Gastroesophageal sphincter (tissue), 4 donors: ENCODE data around the gene PTGIR. TPM values are rescaled to one million over a fixed set of nuclear protein-coding genes. Genes with fewer than 3 reads are reported as not detected.

Source experiments
- ATAC-seq: fragments of 150-250 bp; one replicate; pipeline ENCODE4 v1.9.1; 2016; ENCODE audit warnings: mild to moderate bottlenecking, moderate library complexity
- H3K27ac ChIP-seq, 4 donors: fragments of 200-600 bp; sonication (generic) in 3 of 4; 1 replicate in 3 of 4; 2 replicates in 1 of 4; pipeline ENCODE4 v1.5.1; 2016 to 2019
- H3K27me3 ChIP-seq: fragments of 200-600 bp; sonication (generic); one replicate; pipeline ENCODE4 v1.5.1; 2019
- H3K36me3 ChIP-seq, 2 donors: fragments of 200-600 bp; sonication (generic); one replicate each; pipeline ENCODE4 v1.5.1; 2019; ENCODE audit warnings: control low read depth in 1 of 2
- H3K4me1 ChIP-seq, 3 donors: fragments of 200-600 bp; sonication (generic); 1 replicate in 2 of 3; 2 replicates in 1 of 3; pipeline ENCODE4 v1.5.1; 2016 to 2019; ENCODE audit warnings: control low read depth in 2 of 3
- H3K4me3 ChIP-seq, 2 donors: fragments of 200-600 bp; sonication (generic); one replicate each; pipeline ENCODE4 v1.5.1; 2019; ENCODE audit warnings: mild to moderate bottlenecking in 1 of 2, moderate library complexity in 1 of 2
- H3K9me3 ChIP-seq, 3 donors: fragments of 200-600 bp; sonication (generic); one replicate each; pipeline ENCODE4 v1.5.1; 2017 to 2019; ENCODE audit warnings: control low read depth in 2 of 3
- CTCF ChIP-seq, 4 experiments: fragments of 200-600 bp in 2 of 4; fragments of 450-650 bp in 2 of 4; sonication (generic) in 1 of 4; IDR thresholded peaks; one replicate each; pipeline ENCODE4 v1.5.1; 2017 to 2019; ENCODE audit warnings: antibody characterized with exemption in 4 of 4, mild to moderate bottlenecking in 2 of 4, moderate library complexity in 2 of 4
- EP300 ChIP-seq: sonication (generic); formaldehyde crosslinking; IDR thresholded peaks from one replicate; pipeline ENCODE4 v1.6.1; 2017; ENCODE audit warnings: antibody characterized with exemption, mild to moderate bottlenecking
- POLR2A ChIP-seq, 2 donors: fragments of 450-650 bp; IDR thresholded peaks; one replicate each; pipeline ENCODE4 v1.6.1; 2017; ENCODE audit warnings: antibody characterized with exemption in 2 of 2, mild to moderate bottlenecking in 2 of 2, moderate library complexity in 1 of 2
- POLR2AphosphoS5 ChIP-seq: sonication (generic); formaldehyde crosslinking; IDR thresholded peaks from one replicate; pipeline ENCODE4 v1.6.1; 2017; ENCODE audit warnings: antibody characterized with exemption
- WGBS, 2 donors: methylation state at CpG; one replicate each; pipeline ENCODE4 v1.1.5; 2018; ENCODE audit warnings: low coverage in 1 of 2; 5-methylcytosine and 5-hydroxymethylcytosine counted together
- total RNA-seq, 4 donors: library from RNA; depleted of rRNA; stranded (reverse); fragments of >200 nt; gene quantifications; one replicate each; pipeline ENCODE4 v1.1.0, GENCODE V29; 2016

The PTGIR gene
- total RNA-seq, 4 donors from 2014 or later: 3.6 to 5.9 (median 4.3) TPM

- peaks cover 3 to 95% (median 63%) of the 10 kb centered on the region in 3 donors for H3K4me1 ChIP-seq
- no peaks in the 10 kb centered on the region for H3K9me3 ChIP-seq
- peak overlapping the region; percentile 22 to 87 (median 80) for H3K27ac ChIP-seq
- TF ChIP-seq POLR2A (IDR thresholded peaks at IDR 0.05) (no peak), POLR2AphosphoS5 (peak; percentile 61), CTCF (IDR thresholded peaks at IDR 0.05) (no peak), EP300 (no peak)
- peak; percentile 56 for ATAC-seq
- H3K27me3 ChIP-seq: no peaks in the 10 kb centered on the region
- 34% methylated on average over 4 of the region's 6 CpGs; no CpG with 5 or more reads in 1 of the 2 donors for WGBS, 2 donors
- H3K36me3 ChIP-seq: no peaks in the 10 kb centered on the region
- peak overlapping the region in 1 of 2 donors; percentile 30 for H3K4me3 ChIP-seq
These were observed 4.2 kb downstream of the PTGIR start for GRCh38 chr19:46620716-46621115.

GRCh38 chr19:46620267-46620666 is 4.6 kb downstream of the PTGIR start:
- no peak for ATAC-seq
- Histone ChIP-seq H3K27me3 (no peaks in the 10 kb centered on the region), H3K27ac (peak overlapping the region in 3 of 4 donors; percentile 76 to 87 (median 84)), H3K36me3 (no peaks in the 10 kb centered on the region), H3K4me1 (peaks cover 3 to 91% (median 58%) of the 10 kb centered on the region in 3 donors), H3K9me3 (no peaks in the 10 kb centered on the region), H3K4me3 (no peak overlapping the region)
- TF ChIP-seq CTCF (IDR thresholded peaks at IDR 0.05) (no peak), POLR2AphosphoS5 (no peak), EP300 (no peak), POLR2A (IDR thresholded peaks at IDR 0.05) (no peak)
- WGBS, 2 donors: 20 to 83% methylated on average over 1 of the region's 3 CpGs

- ATAC-seq: peak; percentile 31
- Histone ChIP-seq H3K27ac (peak overlapping the region in 3 of 4 donors; percentile 11 to 87 (median 65)), H3K36me3 (no peaks in the 10 kb centered on the region), H3K4me3 (no peak overlapping the region), H3K4me1 (peaks cover 3 to 87% (median 45%) of the 10 kb centered on the region in 3 donors), H3K27me3 (no peaks in the 10 kb centered on the region), H3K9me3 (no peaks in the 10 kb centered on the region)
- WGBS, 2 donors: 27 to 38% methylated on average over 2 to 6 of the region's 9 CpGs
- TF ChIP-seq CTCF (IDR thresholded peaks at IDR 0.05) (no peak), POLR2AphosphoS5 (peak; percentile 32)
These were observed 6.1 kb downstream of the PTGIR start for GRCh38 chr19:46618670-46619231.

GRCh38 chr19:46617601-46618000 is 7.3 kb downstream of the PTGIR start:
- ATAC-seq: no peak
- H3K9me3 ChIP-seq: no peaks in the 10 kb centered on the region
- no peak overlapping the region for H3K4me3 ChIP-seq
- H3K27ac ChIP-seq: peak overlapping the region in 3 of 4 donors; percentile 11 to 35 (median 26)
- no peak for TF ChIP-seq EP300
- TF ChIP-seq CTCF (IDR thresholded peaks at IDR 0.05): no peak
- TF ChIP-seq POLR2A (IDR thresholded peaks at IDR 0.05): no peak
- no peak for TF ChIP-seq POLR2AphosphoS5
- 79 to 93% methylated on average over 4 to 6 of the region's 6 CpGs for WGBS, 2 donors
- peaks cover 3 to 76% (median 41%) of the 10 kb centered on the region in 3 donors for H3K4me1 ChIP-seq
- no peaks in the 10 kb centered on the region for H3K27me3 ChIP-seq
- H3K36me3 ChIP-seq: no peaks in the 10 kb centered on the region
